Measurements from ENCODE around the gene CSTB.

CSTB gene

GRCh38 chr21:43805275-43805800 is 29.2 kb upstream of the CSTB start:
- Mint-ChIP-seq H3K4me1 (peaks cover 7% of the 10 kb centered on the region), H3K4me3 (no peak overlapping the region), H3K27ac (no peak overlapping the region), H3K36me3 (peaks cover 14% of the 10 kb centered on the region), H3K27me3 (no peaks in the 10 kb centered on the region), H3K9me3 (no peaks in the 10 kb centered on the region)
- DNase-seq = no peak
- CTCF ChIA-PET = no interaction called here

GRCh38 chr21:43803558-43804300 is 27.6 kb upstream of the CSTB start:
- no peak for DNase-seq
- Mint-ChIP-seq H3K27me3 (no peaks in the 10 kb centered on the region), H3K4me3 (no peak overlapping the region), H3K36me3 (peaks cover 22% of the 10 kb centered on the region), H3K27ac (no peak overlapping the region), H3K4me1 (peaks cover 7% of the 10 kb centered on the region), H3K9me3 (no peaks in the 10 kb centered on the region)
- CTCF ChIA-PET = interaction anchor here (1.1 kb wide), 1 partner anchor 11 kb away, joined by 3 read pairs; no protein-coding TSS in a partner anchor

DNA sequence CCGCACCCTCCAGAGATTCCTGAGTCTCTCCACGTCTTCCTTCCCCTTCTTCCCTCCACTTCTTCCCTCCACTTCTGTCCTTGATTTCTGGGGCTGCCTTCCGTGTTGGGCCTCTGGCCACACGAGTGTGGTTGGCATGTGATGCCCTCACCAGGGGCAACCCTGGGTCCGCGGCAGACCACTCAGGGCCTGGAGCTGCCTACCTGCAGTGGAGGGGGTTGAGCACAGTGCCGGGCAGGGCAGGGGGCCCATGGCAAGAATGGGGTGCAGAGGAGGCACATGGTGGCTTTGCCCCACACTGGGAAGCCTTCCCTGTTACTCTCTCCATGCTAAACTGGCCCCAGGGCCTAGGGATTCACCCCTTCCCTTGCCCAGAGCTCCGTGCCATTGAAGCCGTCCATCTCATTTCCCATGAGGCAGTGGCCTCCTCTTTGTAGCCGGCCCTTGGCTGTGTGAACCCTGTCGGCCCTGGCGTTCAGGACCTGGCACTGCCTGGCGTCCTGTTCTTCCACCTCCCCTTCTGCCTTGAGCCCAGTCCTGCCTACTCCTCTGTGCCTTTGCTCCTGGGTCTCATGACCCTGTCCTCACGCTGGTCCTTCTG is 26.7 kb upstream of the CSTB start:
- H3K9me3 Mint-ChIP-seq = no peaks in the 10 kb centered on the region
- CTCF ChIA-PET = interaction anchor here (1.1 kb wide), 1 partner anchor 10 kb away, joined by 3 read pairs; no protein-coding TSS in a partner anchor
- DNase-seq = no peak
- peaks cover 7% of the 10 kb centered on the region for H3K4me1 Mint-ChIP-seq
- H3K27ac Mint-ChIP-seq = no peak overlapping the region
- no peak overlapping the region for H3K4me3 Mint-ChIP-seq
- no peaks in the 10 kb centered on the region for H3K27me3 Mint-ChIP-seq
- peaks cover 27% of the 10 kb centered on the region for H3K36me3 Mint-ChIP-seq

- DNase-seq = no peak
- CTCF ChIA-PET = no interaction called here
- Mint-ChIP-seq H3K27me3 (no peaks in the 10 kb centered on the region), H3K27ac (no peak overlapping the region), H3K4me1 (peaks cover 6% of the 10 kb centered on the region), H3K4me3 (no peak overlapping the region), H3K36me3 (peaks cover 36% of the 10 kb centered on the region), H3K9me3 (no peaks in the 10 kb centered on the region)
These were observed 25.1 kb upstream of the CSTB start for GRCh38 chr21:43801006-43801783.

DNA sequence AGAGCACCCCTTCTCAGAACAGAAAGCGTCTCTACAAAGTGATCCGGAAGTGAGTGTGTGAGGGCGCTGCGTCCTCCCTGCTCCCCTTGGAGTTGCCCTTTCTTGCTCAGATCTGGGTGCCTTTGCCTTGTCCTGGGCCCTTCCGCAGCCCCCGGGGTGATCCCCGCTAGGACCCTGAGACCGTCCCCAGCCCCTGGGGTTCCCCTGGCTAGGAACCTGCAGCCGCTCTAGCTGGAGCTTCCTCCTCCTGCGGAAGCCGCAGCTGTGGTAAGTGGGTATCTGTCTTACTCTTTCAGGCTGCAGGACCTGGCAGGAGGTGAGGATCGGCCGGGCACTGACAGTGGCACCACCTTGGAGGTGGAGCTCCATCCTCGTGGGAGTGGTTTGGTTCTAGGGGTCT is 24.5 kb upstream of the CSTB start:
- Mint-ChIP-seq H3K4me3 (no peak overlapping the region), H3K27ac (no peak overlapping the region), H3K36me3 (peaks cover 42% of the 10 kb centered on the region), H3K27me3 (no peaks in the 10 kb centered on the region), H3K9me3 (no peaks in the 10 kb centered on the region), H3K4me1 (peaks cover 2% of the 10 kb centered on the region)
- no peak for DNase-seq
- CTCF ChIA-PET = no interaction called here

DNA sequence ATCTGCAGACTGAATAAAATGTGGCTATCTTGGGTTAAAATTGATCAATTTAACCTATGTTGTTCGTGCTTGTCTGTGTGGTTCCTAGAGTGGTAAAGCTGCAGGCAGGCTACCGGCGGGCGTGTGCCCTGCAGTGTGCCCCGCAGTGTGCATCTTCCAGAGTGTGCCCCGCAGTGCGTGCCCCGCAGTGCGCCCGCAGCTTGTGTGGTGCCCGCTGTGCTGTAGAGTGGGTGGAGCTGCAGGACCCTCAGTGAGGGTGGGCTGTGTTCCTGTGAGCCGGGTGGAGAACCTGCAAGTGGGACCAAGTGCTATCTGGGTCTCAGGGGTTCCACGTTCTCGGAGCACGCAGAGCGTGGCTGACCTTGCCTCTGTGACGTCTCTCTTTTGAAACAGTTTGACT is 24.0 kb upstream of the CSTB start:
- no peak overlapping the region for H3K27ac Mint-ChIP-seq
- DNase-seq = no peak
- no peak overlapping the region for H3K4me3 Mint-ChIP-seq
- no peaks in the 10 kb centered on the region for H3K9me3 Mint-ChIP-seq
- no peaks in the 10 kb centered on the region for H3K4me1 Mint-ChIP-seq
- no peaks in the 10 kb centered on the region for H3K27me3 Mint-ChIP-seq
- peaks cover 47% of the 10 kb centered on the region for H3K36me3 Mint-ChIP-seq
- CTCF ChIA-PET = no interaction called here

DNA sequence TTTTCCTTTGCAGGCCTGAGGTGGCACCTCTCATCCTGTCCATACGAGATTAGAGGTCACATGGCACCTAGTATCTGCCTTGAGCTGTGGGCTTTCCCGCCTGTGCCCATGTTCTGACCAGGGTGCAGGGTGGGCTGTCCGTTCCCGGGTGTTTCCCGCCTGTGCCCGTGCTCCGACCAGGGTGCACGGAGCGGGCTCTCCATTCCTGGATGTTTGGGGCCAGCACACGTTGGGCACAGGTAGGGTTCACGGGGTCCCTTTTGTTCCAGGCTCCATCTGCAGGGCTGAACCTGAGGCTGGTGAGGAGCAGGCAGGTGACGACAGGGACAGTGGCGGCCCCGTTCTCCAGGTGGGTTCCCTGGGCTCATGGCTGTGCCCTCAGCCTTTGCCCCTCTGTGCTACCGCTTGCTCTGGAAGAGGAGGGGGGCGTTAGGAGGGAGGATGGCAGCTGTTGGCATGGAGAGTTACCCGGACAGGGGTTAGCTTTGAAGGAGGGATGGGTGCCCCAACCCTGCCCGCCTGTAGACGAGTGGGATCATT is 23.3 kb upstream of the CSTB start:
- H3K27ac Mint-ChIP-seq = no peak overlapping the region
- peaks cover 49% of the 10 kb centered on the region for H3K36me3 Mint-ChIP-seq
- no peak overlapping the region for H3K4me3 Mint-ChIP-seq
- CTCF ChIA-PET = interaction anchor here (1.1 kb wide), 1 partner anchor 11 kb away, joined by 5 read pairs; no protein-coding TSS in a partner anchor
- no peak for DNase-seq
- no peaks in the 10 kb centered on the region for H3K27me3 Mint-ChIP-seq
- H3K9me3 Mint-ChIP-seq = no peaks in the 10 kb centered on the region
- no peaks in the 10 kb centered on the region for H3K4me1 Mint-ChIP-seq

DNA sequence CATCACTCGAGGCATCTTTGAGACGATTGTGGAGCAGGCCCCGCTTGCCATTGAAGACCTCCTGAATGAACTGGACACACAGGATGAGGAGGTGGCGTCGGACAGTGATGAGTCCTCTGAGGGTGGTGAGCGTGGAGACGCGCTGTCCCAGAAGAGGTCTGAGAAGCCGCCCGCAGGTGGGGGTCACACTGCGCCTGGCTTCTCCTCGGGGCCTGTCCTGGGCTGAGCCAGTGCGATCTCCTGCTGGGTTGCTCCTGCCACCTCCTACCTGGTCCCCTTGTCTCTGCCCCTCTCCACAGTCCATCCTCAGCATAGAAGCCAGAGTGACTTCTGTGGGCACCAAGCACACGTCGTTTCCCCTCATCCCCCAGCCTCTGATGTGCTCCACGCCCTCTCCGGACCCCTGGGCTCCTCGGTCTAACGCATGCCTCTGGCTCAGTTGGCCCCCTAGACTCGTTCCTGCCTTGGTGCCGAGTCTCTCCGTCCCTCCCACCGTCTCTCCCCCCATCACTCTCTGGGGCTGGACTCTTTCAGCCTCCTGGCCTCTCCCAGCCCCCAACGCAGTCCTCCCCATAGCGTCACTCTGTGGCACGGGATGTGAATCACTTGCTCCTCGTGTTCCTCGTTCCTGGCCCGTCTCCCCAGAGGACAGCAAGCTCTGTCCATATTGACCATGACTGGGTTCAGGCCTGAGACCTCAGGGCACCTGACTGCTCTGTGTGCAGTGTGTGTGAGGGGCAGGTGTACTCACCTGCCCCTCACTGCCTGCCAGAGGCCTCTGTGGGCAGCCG is 22.0 kb upstream of the CSTB start:
- Mint-ChIP-seq H3K27ac (no peak overlapping the region), H3K27me3 (no peaks in the 10 kb centered on the region), H3K4me1 (no peaks in the 10 kb centered on the region), H3K9me3 (no peaks in the 10 kb centered on the region), H3K36me3 (peaks cover 55% of the 10 kb centered on the region), H3K4me3 (no peak overlapping the region)
- DNase-seq = no peak
- CTCF ChIA-PET = no interaction called here

DNA sequence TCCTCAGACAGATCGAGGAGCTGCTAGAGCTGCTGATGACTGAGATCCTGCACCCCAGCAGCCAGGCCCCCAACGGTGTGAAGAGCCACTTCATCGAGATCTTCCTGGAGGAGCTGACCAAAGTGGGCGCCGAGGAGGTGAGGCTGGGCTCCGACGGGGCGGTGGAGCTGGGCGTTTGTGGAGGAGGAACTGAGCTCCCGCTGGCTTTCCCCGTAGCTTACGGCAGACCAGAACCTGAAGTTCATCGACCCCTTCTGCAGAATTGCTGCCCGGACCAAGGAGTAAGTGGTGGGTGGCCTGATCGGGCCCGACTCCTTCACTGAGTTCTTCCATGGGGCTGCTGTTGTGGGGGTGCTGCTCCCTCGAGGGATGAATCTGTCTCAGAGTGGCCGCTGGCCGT is 21.3 kb upstream of the CSTB start:
- no peaks in the 10 kb centered on the region for H3K4me1 Mint-ChIP-seq
- no peaks in the 10 kb centered on the region for H3K9me3 Mint-ChIP-seq
- H3K4me3 Mint-ChIP-seq = no peak overlapping the region
- no peak overlapping the region for H3K27ac Mint-ChIP-seq
- no peaks in the 10 kb centered on the region for H3K27me3 Mint-ChIP-seq
- DNase-seq = no peak
- CTCF ChIA-PET = no interaction called here
- peaks cover 59% of the 10 kb centered on the region for H3K36me3 Mint-ChIP-seq

GRCh38 chr21:43794857-43795256 is 18.7 kb upstream of the CSTB start:
- CTCF ChIA-PET = no interaction called here
- H3K27ac Mint-ChIP-seq = no peak overlapping the region
- H3K4me3 Mint-ChIP-seq = no peak overlapping the region
- H3K4me1 Mint-ChIP-seq = peaks cover 17% of the 10 kb centered on the region
- H3K36me3 Mint-ChIP-seq = peaks cover 54% of the 10 kb centered on the region
- H3K27me3 Mint-ChIP-seq = no peaks in the 10 kb centered on the region
- no peaks in the 10 kb centered on the region for H3K9me3 Mint-ChIP-seq
- DNase-seq = no peak

GRCh38 chr21:43794311-43794710 is 18.2 kb upstream of the CSTB start:
- H3K4me3 Mint-ChIP-seq = no peak overlapping the region
- DNase-seq = no peak
- H3K9me3 Mint-ChIP-seq = no peaks in the 10 kb centered on the region
- H3K27me3 Mint-ChIP-seq = no peaks in the 10 kb centered on the region
- peaks cover 54% of the 10 kb centered on the region for H3K36me3 Mint-ChIP-seq
- CTCF ChIA-PET = no interaction called here
- H3K27ac Mint-ChIP-seq = no peak overlapping the region
- H3K4me1 Mint-ChIP-seq = peaks cover 17% of the 10 kb centered on the region

DNA sequence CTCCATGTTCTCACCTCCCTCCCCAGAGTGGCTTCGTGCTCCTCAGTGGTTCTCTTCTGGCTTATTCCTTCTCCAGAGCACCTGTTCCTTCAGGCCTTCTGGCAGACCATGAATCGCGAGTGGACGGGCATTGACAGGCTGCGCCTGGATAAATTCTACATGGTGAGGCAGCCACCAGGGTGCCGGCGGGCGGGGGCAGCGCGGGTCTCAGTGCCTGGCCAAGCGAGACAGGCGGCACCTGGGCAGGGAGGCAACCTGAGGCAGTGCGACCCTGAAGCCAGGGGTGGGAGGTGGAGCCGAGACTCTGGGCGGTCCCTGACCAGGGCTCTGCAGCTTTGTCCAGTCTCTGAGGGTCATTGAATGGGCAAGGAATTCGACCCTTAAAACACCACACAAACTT is 17.1 kb upstream of the CSTB start:
- Mint-ChIP-seq H3K9me3 (no peaks in the 10 kb centered on the region), H3K4me3 (no peak overlapping the region), H3K36me3 (peaks cover 47% of the 10 kb centered on the region), H3K27me3 (no peaks in the 10 kb centered on the region), H3K27ac (no peak overlapping the region), H3K4me1 (peaks cover 25% of the 10 kb centered on the region)
- CTCF ChIA-PET = interaction anchor here (1.6 kb wide), 1 partner anchor 10 kb away, joined by 3 read pairs; no protein-coding TSS in a partner anchor
- no peak for DNase-seq

- CTCF ChIA-PET = interaction anchor here (1.6 kb wide), 1 partner anchor 11 kb away, joined by 3 read pairs; no protein-coding TSS in a partner anchor
- Mint-ChIP-seq H3K4me1 (peaks cover 25% of the 10 kb centered on the region), H3K9me3 (no peaks in the 10 kb centered on the region), H3K27ac (no peak overlapping the region), H3K27me3 (no peaks in the 10 kb centered on the region), H3K36me3 (peaks cover 44% of the 10 kb centered on the region), H3K4me3 (no peak overlapping the region)
- DNase-seq = no peak
These were observed 16.3 kb upstream of the CSTB start for GRCh38 chr21:43792406-43792805.
